K562 (cell line): ENCODE measurements around the gene CNTN4. TPM values are rescaled to one million over a fixed set of nuclear protein-coding genes. Genes with fewer than 3 reads are reported as not detected.

Source experiments
- ATAC-seq: fragments of 200-7000 bp; cut with Tn5 transposase; 3 replicates; pipeline ENCODE4 v1.9.1; 2020; ENCODE audit warnings: moderate library complexity
- BruUV-seq: library from RNA; stranded (reverse); fragments of 400-500 nt; replicated peaks from 2 replicates; lab custom pipeline; 2021; lab: Mats Ljungman, UMichigan
- CTCF ChIA-PET: fragments of 300-600 bp; formaldehyde crosslinking; extraction: SDS; loops from one replicate; lab custom pipeline; 2021; ENCODE audit warnings: low intra/inter-chr PET ratio; lab: Yijun Ruan, JAX
- POLR2A ChIA-PET: fragments of 300-600, 350-650 bp; sonication (Branson Sonifier 250); formaldehyde crosslinking; extraction: SDS; loops from one replicate; lab custom pipeline; 2021; ENCODE audit warnings: antibody characterized with exemption, inconsistent platforms; lab: Yijun Ruan, JAX
- DNase-seq, 4 experiments: peaks; one replicate each; pipeline versions ENCODE4 v3.0.0 to v3.0.0-alpha.2; 2011 to 2018; ENCODE audit warnings: low spot score in 3 of 4, mixed read lengths in 3 of 4; ENCODE audit errors: extremely low read depth in 1 of 4
- FAIRE-seq: peaks from 2 replicates; lab custom pipeline; 2011; peaks lifted over from hg19 to GRCh38; lab: Jason Lieb, UNC
- H2AFZ ChIP-seq: 2 replicates; pipeline ENCODE4 v1.6.0; 2011; ENCODE audit warnings: low read depth, low read length, control low read depth, inconsistent platforms
- H3K27ac ChIP-seq: fragments of 200-600 bp; 3 replicates; pipeline ENCODE4 v1.8.0; 2011; ENCODE audit warnings: low read depth, mild to moderate bottlenecking, control low read depth, inconsistent platforms, low read length, moderate library complexity, mixed read lengths; ENCODE audit errors: extremely low read depth
- H3K27me3 ChIP-seq, 2 experiments: fragments of 300-600 bp in 1 of 2; 2 replicates in 1 of 2; 3 replicates in 1 of 2; pipeline versions ENCODE4 v1.6.0 to v1.8.0; 2011; ENCODE audit warnings: inconsistent platforms in 2 of 2, low read length in 2 of 2, mild to moderate bottlenecking in 1 of 2, mixed read lengths in 1 of 2, moderate library complexity in 1 of 2; ENCODE audit not compliant: control insufficient read depth in 2 of 2, insufficient read depth in 2 of 2
- H3K36me3 ChIP-seq: fragments of 300-600 bp; 3 replicates; pipeline ENCODE4 v1.8.0; 2011; ENCODE audit warnings: mild to moderate bottlenecking, low read length, inconsistent platforms; ENCODE audit not compliant: control insufficient read depth, insufficient read depth
- H3K4me1 ChIP-seq, 2 experiments: fragments of 200-600 bp in 1 of 2; replicated peaks in 1 of 2; 2 replicates in 1 of 2; 3 replicates in 1 of 2; pipeline versions ENCODE4 v1.5.1 to v1.8.0; 2011; ENCODE audit warnings: inconsistent platforms in 2 of 2, low read length in 2 of 2, mild to moderate bottlenecking in 1 of 2, mixed read lengths in 1 of 2, moderate library complexity in 1 of 2; ENCODE audit not compliant: control insufficient read depth in 2 of 2, insufficient read depth in 2 of 2
- H3K4me2 ChIP-seq: 2 replicates; pipeline ENCODE4 v1.6.1; 2011; ENCODE audit warnings: low read length, control low read depth, inconsistent platforms, mixed read lengths; ENCODE audit not compliant: insufficient read depth
- H3K4me3 ChIP-seq: fragments of 200-600 bp; sonication (generic), shearing (Covaris generic); 2 replicates; pipeline ENCODE4 v1.5.1; 2016; ENCODE audit warnings: control low read depth, inconsistent platforms
- H3K79me2 ChIP-seq: fragments of 200-600 bp; 3 replicates; pipeline ENCODE4 v1.8.0; 2011; ENCODE audit warnings: low read length, inconsistent platforms; ENCODE audit not compliant: control insufficient read depth, insufficient read depth
- H3K9ac ChIP-seq, 2 experiments: 2 replicates each; pipeline versions ENCODE4 v1.6.0 to v1.6.1; 2011; ENCODE audit warnings: low read depth in 2 of 2, low read length in 2 of 2, control low read depth in 1 of 2, inconsistent platforms in 1 of 2, mild to moderate bottlenecking in 1 of 2, mixed read lengths in 1 of 2; ENCODE audit not compliant: insufficient read depth in 1 of 2
- H3K9me1 ChIP-seq: one replicate; pipeline ENCODE4 v1.6.0; 2011; ENCODE audit warnings: inconsistent platforms, mild to moderate bottlenecking, low read length, moderate library complexity; ENCODE audit not compliant: control insufficient read depth, insufficient read depth
- H3K9me3 ChIP-seq: replicated peaks from 2 replicates; pipeline ENCODE4 v1.5.1; 2011; ENCODE audit warnings: low read depth, low read length, inconsistent platforms; ENCODE audit not compliant: control insufficient read depth, insufficient read depth
- H4K20me1 ChIP-seq: replicated peaks from 2 replicates; pipeline ENCODE4 v1.6.1; 2011; ENCODE audit warnings: low read length, inconsistent platforms, mixed read lengths; ENCODE audit not compliant: control insufficient read depth, insufficient read depth
- CREM ChIP-seq: IDR thresholded peaks from 2 replicates; pipeline ENCODE4 v1.6.1; 2014; ENCODE audit warnings: antibody characterized with exemption, low read depth
- DDX20 ChIP-seq: fragments of 450-650 bp; IDR thresholded peaks from 2 replicates; pipeline ENCODE4 v1.6.1; 2016; ENCODE audit warnings: missing genetic modification characterization, low read depth, mild to moderate bottlenecking, missing compliant biosample characterization, moderate library complexity
- EP300 ChIP-seq: IDR thresholded peaks from 2 replicates; pipeline ENCODE4 v1.6.1; 2012; ENCODE audit warnings: low read length, improper control_type of control experiment
- MAFG ChIP-seq: fragments of 450-650 bp; conservative IDR thresholded peaks from 2 replicates; pipeline ENCODE4 v1.6.1; 2016; ENCODE audit warnings: missing genetic modification characterization, missing compliant biosample characterization
- MAFK ChIP-seq: IDR thresholded peaks from 2 replicates; pipeline ENCODE4 v1.6.1; 2011; ENCODE audit warnings: low read length, improper control_type of control experiment
- NONO ChIP-seq, 2 experiments: fragments of 200-400 bp in 1 of 2; fragments of 450-650 bp in 1 of 2; formaldehyde crosslinking in 1 of 2; IDR thresholded peaks; 2 replicates each; pipeline ENCODE4 v1.6.1; 2017; ENCODE audit warnings: low read depth in 2 of 2, mild to moderate bottlenecking in 2 of 2, moderate library complexity in 2 of 2, low read length in 1 of 2
- POLR2AphosphoS2 ChIP-seq: IDR thresholded peaks from 2 replicates; pipeline ENCODE4 v1.6.1; 2012; ENCODE audit warnings: low read length, improper control_type of control experiment
- PPARD ChIP-seq: fragments of 250-450 bp; sonication (Bioruptor Pico); IDR thresholded peaks from 2 replicates; pipeline ENCODE4 v1.8.0; 2022; ENCODE audit warnings: inconsistent platforms, mild to moderate bottlenecking, moderate library complexity
- RFX7 ChIP-seq: fragments of 250-450 bp; sonication (Bioruptor Pico); IDR thresholded peaks from 2 replicates; pipeline ENCODE4 v1.5.1; 2021; ENCODE audit warnings: mild to moderate bottlenecking
- SMAD3 ChIP-seq: fragments of 450-650 bp; formaldehyde crosslinking; conservative IDR thresholded peaks from 2 replicates; pipeline ENCODE4 v1.4.0; 2020; ENCODE audit warnings: mild to moderate bottlenecking
- TCF3 ChIP-seq: sonication (generic); formaldehyde crosslinking; IDR thresholded peaks from 2 replicates; pipeline ENCODE4 v1.4.0; 2020; ENCODE audit warnings: mild to moderate bottlenecking, missing genetic modification reagents
- WGBS: fragments of 100-300 bp; shearing (Covaris generic); methylation state at CpG from one replicate; pipeline ENCODE4 v1.1.6; 2016; ENCODE audit warnings: low coverage, mixed read lengths; ENCODE audit not compliant: insufficient coverage; ENCODE audit errors: missing lambda C conversion rate; 5-methylcytosine and 5-hydroxymethylcytosine counted together
- in situ Hi-C: fragments of 300-500 bp; cut with MboI; formaldehyde crosslinking; loops from 4 replicates; pipeline ENCODE4 v1.15.0; 2018; ENCODE audit warnings: inconsistent platforms, mixed read lengths
- intact Hi-C: fragments of 100-400 bp; cut with micrococcal nuclease; formaldehyde crosslinking; loops from 2 replicates; pipeline ENCODE4 v1.14.2; 2022
- polyA plus RNA-seq, 8 experiments: library from polyadenylated mRNA; depleted of rRNA in 4 of 8; stranded (reverse) in 5 of 8; unstranded in 3 of 8; fragments of >200 nt; fragmentation: Nextera tagmentation in 2 of 8; fragmentation: Illumina TruSeq in 1 of 8; extraction: Ambion mirVana in 2 of 8; extraction: Trizol in 1 of 8; gene quantifications; 2 replicates each; pipeline versions ENCODE4 v1.2.1 to v1.2.3, GENCODE V29; 2011 to 2014; ENCODE audit warnings: inconsistent platforms in 1 of 8, missing spikeins in 1 of 8
- total RNA-seq, 7 experiments: library from RNA; depleted of rRNA in 6 of 7; stranded (reverse); fragments of >200 nt in 6 of 7; fragmentation: Illumina TruSeq in 2 of 7; extraction: Trizol in 2 of 7; gene quantifications; 2 replicates each; pipeline versions ENCODE4 v1.2.1 to v1.2.3, GENCODE V29; 2011 to 2021; ENCODE audit warnings: low replicate concordance in 1 of 7

The CNTN4 gene
- total and polyA plus RNA-seq, 9 of the 15 experiments (the other 6 are each of a cell fraction or from before 2014, with no cell fraction given) = not detected

DNA sequence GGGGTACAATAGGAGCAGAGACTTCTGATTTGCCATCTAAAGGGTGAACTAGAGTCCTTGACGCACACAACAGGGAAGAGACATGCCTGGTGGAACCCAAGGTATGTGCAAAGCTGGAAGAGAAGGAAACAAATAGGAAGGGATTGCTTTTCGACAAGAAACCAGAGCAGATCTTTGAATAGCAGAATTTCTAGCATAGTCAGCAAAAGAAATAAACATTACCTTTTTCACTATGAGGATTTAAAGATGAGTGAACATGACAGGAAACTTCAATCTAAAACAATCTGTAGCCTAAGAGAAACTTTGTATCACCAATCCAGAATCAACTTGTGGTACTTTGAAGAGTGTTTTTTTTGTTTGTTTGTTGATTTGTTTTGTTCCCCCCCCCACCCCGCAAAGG, 1006.6 kb downstream of the CNTN4 start (continued):
- TF ChIP-seq MAFG (tag) = peak; percentile 68; the same call in 1 of the 2 replicates

DNA sequence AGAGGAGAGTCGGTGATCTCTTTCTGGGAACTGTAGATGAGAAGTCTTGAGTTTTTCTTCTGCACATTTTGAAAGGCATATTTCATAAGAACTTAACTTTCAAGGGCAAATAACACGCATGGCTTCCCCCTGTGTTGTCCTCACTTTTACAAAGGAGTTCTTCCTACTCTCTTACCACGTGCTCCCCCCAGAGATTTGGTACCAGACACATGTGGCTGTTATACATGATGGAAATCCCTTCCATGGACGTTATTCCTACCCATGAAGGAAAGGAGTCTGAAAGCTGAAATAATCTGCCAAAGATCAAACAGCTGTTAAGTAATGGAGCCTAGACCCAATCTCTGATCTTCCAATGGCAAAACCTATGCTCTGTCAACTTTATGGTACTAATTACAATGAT, 1007.1 kb downstream of the CNTN4 start:
- ChIA-PET CTCF (no interaction called here), POLR2A (no interaction called here)
- no peaks in the 10 kb centered on the region for H3K36me3 ChIP-seq
- H3K4me2 ChIP-seq = no peak overlapping the region
- intact Hi-C loops = no loop called here
- FAIRE-seq (no peak), ATAC-seq (no peak)
- no peaks in the 10 kb centered on the region for H4K20me1 ChIP-seq
- WGBS = 0% methylated on average over 4 of the region's 4 CpGs
- H2AFZ ChIP-seq = no peak overlapping the region
- peaks cover 8 to 12% of the 10 kb centered on the region in 2 experiments; a peak in 3 of 5 replicates for H3K27me3 ChIP-seq
- in situ Hi-C loops = no loop called here
- BruUV-seq = no TSS peak
- no peak overlapping the region for H3K4me3 ChIP-seq
- H3K79me2 ChIP-seq = no peaks in the 10 kb centered on the region
- H3K9ac ChIP-seq = no peak overlapping the region
- H3K27ac ChIP-seq = no peak overlapping the region
- TF ChIP-seq TCF3 (CRISPR knock-in tag) (no peak), CREM (no peak), SMAD3 (CRISPR knock-in tag) (no peak), RFX7 (CRISPR knock-in tag) (no peak), POLR2AphosphoS2 (no peak), PPARD (CRISPR knock-in tag) (no peak), DDX20 (tag) (no peak), EP300 (no peak), MAFK (no peak), NONO (IDR thresholded peaks at IDR 0.05; ENCODE audit: low read depth in 2 of 2, low read length in 1 of 2) (no peak)
- TF ChIP-seq, all 486 proteins: peak for 0
- Histone ChIP-seq H3K4me1 (peaks cover 0 to 6% of the 10 kb centered on the region in 2 experiments; a peak in 2 of 5 replicates), H3K9me3 (no peaks in the 10 kb centered on the region), H3K9me1 (no peaks in the 10 kb centered on the region)
- DNase-seq = no peak
